Lung microvascular endothelial cell (primary cell): Measurements from ENCODE around the gene RFPL3. TPM values are rescaled to one million over a fixed set of nuclear protein-coding genes. Genes with fewer than 3 reads are reported as not detected.
A peak's percentile ranks its signal among the peaks of the same experiment; 100 is the strongest.
"Not testable (repeated sequence)": the region's sequence is repeated elsewhere in the genome, so short reads cannot be mapped to it uniquely, and the experiment has no call there.

ENCODE experiments used
- DNase-seq, 2 donors: peaks; one replicate each; pipeline versions ENCODE4 v3.0.0 to v3.0.0-alpha.2; 2010; ENCODE audit warnings: low read depth in 2 of 2
- total RNA-seq: library from RNA; depleted of rRNA; stranded (reverse); fragments of >200 nt; gene quantifications from 2 replicates; pipeline ENCODE4 v1.2.1, GENCODE V29; 2014

The RFPL3 gene
- total RNA-seq = not detected in 2 replicates

DNA sequence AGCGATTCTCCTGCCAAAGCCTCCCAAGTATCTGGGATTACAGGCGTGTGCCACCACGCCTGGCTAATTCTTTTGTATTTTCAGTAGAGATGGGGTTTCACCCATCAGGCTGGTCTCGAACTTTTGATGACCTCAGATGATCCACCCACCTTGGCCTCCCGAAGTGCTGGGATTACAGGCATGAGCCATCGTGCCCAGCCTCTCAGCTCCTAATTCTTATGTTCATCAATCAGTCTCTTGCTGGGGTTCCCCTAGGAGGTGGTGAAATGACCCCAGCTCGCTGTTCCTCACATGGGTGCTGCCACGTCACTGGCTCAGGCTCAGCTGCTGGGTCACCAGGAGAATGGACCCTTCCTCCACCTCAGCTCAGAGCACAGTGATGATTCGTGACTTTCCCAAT, at the start of gene RFPL3:
Gene RFPL3 (plus strand): TSS at position 301 of the 400 bp plus-strand sequence. CDS start 205 bp downstream, outside the sequence.
- DNase-seq = not testable (repeated sequence)

DNA sequence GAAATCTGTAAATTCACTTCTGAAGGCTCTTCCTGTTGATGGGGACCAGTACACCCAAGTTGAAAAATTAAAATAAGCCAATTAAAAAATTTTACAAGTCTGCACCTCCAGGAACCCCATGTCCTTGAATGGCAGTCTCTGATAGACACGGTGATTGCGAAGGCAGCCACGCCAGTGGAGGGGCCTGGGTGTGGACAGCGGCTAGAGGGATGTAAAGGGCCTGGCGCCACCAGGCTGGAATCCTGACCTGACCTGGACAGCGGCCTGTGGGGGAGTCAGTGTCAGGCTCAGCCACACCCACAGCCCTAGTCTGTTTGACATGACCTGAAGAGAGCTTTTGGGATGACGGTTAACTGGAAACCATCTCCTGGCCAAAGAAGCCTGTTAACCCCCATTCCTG, 49.5 kb upstream of the RFPL3 start:
- no peak for DNase-seq

DNA sequence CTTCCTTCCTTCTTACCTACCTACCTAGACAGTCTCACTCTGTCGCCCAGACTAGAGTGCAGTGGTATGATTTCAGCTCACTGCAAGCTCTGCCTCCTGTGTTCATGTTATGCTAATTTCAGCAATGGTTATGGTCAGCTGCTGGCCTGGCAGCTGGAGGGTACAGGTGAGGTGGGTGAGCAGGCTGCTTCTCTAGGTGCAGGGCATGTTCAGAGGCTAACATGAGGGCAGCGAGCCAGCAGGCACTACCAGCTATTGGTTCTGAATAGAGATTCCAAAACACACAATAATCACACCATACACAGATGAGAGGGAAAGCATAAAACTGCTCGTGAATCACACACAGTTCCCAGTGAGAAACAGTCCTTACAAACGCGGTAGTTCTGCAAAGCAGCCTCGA, 48.7 kb upstream of the RFPL3 start:
- DNase-seq = no peak

DNA sequence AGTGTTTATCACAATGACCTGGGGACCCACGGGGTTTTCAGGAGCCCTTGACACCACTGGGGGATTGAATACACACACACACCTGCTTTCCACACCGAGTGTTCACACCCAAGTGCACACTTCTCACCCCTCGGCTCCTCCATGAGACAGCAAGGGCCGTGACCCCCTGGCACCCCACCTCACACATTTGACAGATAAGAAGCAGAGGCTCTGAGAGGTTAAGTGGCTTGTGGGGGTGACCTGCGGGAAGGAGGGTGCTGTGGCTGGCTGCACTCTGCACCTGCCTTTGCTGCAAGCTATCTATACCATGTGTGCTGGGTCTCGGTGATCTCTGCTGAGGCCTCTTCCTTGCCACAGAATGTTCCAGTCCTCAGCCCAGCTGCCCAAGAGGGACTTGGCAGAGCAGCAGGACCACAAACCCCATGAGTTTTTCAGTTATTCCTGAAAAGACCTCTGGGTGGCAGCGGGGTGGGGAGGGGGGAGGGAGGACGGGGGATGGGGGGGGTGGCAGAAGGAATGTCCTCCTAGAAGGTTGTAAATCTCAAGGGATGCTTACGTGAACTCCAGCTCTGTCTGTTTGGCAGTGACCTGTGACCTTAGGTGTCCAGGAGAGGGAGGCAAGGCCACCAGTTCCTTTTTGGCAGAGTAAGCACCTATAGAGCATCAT, 47.9 kb upstream of the RFPL3 start:
- DNase-seq = no peak

DNA sequence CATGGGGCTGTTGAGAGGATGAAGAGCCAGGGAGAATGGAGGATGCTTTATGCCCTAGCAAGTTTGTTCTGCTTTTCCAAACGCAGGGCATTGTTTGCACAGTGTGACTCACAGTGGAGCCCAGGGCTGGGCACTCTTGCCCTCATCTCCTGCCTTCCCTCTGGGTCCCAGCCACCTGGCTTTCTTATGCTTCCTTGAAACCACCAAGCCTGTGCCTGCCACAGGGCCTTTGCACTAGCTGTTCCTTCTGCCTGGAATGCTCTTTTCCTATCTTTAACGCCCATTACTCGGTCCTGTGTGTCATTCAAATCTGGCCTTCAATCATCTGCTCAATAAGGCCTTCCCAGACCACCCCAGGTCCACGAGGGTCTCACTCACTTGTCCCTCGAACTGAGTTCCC, 46.9 kb upstream of the RFPL3 start:
- no peak for DNase-seq

DNA sequence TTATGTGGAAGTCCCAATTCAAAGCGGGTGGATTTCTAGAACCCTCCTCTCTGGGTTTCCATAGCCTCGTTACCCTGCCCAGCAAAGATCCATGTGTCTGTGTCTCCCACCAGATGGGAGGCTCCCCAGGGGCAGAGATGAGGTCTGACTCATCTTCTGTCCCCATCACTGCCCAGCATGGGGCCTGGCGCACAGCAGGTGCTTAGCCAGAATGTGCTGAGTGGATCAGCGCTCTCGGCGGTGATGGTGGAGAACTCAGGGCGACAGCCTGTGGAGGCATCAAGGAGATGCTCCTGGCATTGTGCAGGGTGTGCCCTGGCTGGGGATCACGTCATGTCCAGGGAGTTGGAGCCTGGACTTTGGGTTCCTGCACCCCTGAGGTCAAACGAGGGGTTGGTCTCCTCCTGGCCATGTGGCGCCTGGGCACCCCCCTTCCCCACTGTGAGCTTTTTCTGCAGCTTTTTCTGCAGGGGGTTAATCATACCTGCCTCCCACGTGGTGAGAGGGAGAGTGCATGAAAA, 46.1 kb upstream of the RFPL3 start:
- DNase-seq = no peak

DNA sequence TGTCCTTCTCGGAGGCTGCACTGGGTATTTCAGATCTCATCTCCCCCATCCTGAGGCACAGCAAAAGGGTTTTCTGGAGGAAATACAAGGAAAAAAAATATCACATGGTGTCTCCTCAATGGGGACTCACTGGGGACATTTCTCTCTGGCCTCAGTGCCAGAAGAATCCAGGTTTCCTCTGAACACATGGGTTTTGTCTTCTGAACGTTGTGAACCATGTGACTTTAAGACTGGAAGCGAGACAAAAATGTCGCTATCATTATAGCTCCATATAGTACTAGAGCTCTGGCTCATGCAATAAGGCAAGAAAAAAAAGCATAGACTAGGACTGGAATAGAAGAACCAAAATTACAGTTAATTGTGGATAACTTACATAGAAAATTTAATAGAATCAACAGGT, 44.9 kb upstream of the RFPL3 start:
- no peak for DNase-seq

DNA sequence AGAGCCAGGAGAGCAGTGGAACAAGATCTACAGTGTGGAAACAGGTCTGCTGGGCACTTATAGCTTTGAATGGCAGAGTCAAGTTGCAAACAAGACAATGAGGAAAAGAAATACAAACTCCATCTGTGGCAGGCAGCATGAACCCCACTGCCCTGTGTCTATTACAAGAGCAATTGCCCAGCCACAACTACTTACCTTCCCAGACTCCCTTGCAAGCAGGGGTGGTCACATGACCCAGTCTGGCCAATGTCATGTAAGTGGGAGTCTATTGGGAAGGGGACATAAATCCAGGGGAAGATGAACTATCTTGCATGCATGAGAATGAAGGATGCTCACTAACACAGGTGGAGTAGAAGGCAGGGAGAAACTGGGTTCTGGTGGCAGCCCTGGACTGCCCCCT, 44.1 kb upstream of the RFPL3 start:
- DNase-seq = no peak

DNA sequence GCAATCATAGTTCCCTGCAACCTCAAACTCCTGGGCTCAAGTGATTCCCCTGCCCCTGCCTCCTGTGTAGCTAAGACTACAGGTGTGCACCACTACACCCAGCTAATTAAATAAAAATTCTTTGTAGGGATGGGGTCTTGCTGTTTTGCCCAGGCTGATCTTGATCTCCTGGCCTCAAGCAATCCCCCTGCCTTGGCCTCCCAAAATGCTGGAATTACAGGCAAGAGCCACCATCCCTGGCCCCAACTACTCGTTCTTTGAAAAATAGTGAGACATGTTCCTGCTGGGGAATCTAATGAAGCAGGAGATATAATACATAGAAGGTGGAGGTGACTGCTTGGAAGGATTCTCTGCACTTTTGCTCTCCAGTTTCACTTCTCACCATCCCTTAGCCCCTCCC, 40.1 kb upstream of the RFPL3 start:
- DNase-seq = no peak

DNA sequence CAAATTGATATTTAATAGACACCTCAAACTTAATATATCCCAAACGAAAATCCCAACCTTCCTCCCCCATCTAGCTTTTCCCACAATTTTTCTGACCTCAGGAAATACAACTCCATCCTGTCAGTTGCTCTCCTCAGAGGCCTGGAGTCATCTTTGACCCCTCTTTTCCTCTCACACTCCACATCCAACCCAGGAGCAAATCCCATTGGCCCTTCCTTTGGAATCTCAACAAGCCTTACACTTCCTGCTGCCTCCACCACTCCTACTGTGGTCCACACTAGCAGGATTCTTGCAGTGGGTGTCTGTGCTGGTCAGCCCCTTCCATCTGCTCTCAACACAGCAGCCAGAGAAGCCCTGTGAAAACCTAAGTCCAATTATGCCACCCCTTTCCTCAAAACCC, 39.3 kb upstream of the RFPL3 start:
- DNase-seq = peak; percentile 25 to 89

DNA sequence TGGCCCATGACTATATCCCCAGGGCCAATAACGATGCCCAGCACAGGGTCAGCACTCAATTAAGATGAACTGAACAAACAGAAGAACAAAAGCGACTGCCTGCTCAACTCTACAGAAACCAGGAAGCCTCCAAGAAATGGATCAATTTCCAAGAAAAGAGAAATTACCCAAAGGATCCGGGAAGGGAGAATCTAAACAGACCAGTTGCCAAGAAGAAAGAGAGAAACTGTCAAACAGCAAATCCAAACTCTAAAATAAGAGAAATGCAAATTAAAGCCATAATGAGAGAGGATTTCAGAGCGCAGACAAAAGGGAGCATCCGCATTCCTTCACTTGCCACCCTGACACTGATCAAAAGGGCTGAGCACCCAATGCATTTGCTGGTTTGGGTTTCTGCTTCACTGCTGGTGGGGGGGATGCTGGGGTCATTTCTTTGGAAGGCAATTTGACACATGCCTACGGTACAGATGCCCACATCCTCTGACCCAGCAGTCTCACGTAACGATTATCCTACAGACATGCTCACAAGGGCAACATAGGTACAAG, 37.7 kb upstream of the RFPL3 start:
- no peak for DNase-seq

DNA sequence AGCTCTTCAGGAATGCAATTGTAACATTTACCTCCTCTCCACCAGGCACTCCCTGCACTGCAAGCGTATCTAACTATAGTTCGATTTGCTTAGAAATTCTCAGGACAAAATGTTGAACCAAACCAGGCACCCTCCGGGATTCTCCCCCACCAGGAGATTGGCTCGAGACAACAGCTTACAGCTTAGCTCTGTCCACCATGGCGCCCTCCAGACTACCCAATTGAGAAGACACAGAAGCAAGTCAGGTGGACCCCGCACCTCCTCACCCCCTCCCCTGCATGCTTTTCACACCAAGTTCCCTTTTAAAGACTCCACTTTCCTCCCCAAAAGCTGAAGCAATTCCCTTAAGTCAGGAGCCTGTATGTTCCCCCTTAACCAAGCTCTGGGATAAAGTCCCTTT, 34.7 kb upstream of the RFPL3 start:
- DNase-seq = no peak

DNA sequence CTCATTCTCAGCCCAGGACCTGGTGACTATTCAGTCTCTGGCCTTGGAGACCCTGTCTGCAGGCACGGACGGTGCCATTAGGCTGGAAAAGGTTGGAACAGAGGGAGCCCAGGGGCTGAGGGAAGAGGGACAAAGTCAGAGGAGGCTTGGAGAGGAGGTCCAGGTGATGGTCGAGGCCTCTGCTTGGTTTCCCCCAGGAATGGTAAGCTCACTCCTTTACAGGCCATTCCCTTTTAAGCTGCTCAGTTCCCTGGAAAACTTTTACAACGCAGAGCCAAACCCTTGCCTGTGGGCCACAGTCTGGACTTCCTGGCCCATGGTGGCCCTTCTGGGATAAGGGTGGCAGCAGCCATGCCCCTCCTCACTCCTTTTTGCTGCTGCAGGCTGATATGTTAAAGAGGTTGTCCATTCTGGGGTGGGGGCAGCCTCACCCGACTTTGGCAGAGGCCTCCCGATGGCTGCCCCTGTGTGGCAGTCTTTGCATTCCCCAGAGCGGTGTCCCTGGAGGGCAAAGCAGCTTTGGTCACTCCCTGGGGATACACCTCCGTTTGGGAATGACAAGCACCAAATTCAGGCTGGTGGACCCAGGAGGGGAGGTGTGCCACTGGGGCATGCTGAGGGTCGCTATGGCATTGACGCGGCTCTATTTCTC, 34.0 kb upstream of the RFPL3 start:
- no peak for DNase-seq

DNA sequence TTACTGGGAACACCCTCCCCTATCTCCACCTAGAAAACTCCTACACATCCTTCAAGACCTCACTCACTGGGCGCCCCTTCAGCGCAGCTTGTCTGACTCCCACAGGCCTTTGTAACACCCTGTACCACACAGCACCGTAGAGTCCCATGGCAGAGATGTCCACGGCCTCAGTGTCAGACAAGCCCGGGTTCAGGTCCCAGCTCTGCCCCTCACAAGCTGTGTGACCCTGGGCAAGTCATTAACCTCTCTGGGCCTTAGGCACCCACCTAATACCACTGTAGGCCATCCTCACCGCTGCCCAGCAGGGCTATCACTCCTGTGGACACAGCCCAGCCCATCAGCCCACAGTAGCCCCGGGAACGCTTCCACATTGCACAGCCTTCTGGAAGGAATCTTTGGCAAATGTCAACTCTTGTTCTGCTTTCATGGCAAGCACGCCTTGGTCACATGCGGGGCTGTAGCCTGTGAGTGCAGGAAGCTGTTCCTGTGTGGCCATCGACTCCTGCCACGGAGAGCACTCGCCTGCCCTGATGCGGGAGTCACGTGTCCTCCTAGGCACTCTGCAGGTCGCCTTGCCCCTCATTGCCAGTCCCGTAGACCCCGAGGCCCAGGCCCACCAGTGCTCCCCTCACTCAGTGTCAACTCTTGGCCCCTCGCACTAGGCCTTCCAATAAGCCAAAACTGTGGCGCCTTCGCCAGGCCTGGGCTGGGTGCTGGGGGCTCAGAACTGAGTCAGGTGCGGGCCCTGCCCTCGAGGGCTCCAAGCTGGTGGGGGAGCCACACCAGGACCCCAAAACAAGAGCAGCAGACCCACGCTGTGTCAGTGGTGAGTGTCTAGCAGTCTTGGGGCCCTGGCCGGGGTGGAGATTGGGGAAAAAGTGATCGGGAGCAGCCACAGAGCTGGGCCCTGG, 32.9 kb upstream of the RFPL3 start:
- no peak for DNase-seq

DNA sequence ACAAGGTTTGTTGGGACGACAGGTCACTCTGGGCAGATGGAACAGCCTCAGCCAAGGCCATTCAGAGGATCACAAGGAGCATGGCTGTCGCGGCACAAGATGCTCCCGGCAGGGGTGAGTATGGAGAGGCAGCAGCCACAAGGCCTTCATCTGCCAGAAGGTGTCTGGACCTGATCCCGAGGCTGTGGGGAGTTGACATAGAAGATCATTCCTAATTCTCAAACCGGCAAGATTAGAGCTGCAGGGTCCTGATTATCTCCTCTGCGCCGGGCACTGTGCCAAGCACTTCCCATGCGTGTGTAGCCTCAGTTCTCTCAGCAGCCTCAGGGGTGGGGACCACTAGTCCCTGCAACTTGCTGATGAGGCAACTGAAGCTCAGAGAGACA, 32.3 kb upstream of the RFPL3 start:
- peak in 1 of 2 donors; percentile 35 for DNase-seq

DNA sequence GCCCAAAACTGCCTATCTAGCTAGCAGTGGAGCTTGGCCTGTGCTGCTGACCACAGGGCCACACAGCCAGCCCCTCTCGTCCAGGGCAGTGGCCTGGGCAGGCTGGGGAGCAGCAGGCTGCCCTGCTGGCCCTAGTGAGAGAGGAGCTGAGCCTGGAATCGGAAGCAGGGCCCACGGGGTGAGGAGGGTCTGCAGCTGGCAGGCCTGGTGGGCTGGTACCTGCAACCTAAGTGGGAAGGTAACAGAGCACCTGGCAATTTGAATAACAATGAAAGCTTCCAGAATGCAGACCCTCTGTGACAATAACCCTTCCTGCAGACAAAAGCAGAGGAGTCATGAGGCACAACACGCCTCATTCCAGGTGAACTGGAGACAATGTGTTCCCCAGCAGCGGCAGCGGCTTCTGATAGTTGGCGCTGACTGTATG, 31.8 kb upstream of the RFPL3 start:
- no peak for DNase-seq

DNA sequence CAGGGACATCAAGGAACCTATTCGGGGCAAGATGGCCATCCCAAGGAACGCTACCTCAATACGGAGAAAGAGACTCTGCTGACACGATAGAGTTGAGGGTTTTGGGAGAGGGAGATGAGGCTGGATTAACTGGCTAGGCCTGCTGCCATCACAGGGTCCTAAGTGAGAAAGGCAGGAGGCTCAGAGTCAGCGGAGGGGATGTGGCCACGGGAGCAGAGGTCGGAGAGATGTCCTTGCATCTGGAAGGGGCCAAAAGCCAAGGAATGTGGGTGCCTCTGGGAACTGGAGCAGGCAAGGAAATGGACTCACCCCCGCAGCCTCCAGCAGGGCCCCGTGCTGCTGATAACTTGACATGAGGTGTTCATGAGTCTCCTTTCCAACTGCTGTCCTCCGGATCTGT, 31.0 kb upstream of the RFPL3 start:
- no peak for DNase-seq

DNA sequence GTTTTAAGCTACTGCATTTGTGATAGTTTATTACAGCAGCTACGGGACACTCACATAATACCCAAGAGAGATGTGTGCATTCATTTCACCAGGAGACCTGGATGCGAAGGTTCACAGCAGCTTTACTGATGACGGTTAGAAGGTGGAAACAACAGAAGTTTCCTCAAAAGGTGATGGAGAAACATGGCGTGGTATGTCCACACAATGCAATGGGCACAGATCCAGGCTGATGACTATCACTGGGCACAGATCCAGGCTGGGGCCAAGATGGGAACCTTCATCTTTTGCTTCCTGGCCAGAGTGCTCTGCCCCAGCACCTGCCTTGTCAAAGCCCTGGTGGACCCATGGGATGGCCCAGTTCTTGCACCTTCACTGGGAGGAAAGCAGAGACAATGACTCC, 30.6 kb upstream of the RFPL3 start:
- peak; percentile 77 to 81 for DNase-seq

DNA sequence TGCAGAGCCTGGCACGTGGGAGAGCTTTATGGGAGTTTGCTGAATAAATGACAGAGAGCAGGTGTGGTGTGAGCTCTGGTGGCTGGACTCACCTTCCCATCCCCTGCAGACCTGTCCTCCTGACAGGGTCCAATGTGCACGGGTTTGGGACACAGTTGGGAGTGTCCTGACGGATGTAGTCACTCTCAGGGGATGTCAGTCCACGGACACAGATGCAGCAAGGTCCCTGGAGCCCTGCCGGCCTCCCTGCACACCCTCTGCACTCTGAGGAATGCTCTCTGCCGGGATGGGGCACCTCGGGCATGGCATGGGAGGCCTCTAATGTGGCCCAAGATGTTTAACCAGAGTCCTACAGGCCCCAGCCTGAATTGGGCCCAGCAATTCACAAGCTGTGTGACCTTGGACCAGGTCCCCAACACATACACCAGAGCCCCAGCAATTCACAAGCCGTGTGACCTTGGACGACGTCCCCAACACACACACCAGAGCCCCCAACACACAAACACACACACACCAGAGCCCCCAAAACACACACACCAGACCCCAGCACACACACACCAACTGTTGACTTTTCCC, 30.0 kb upstream of the RFPL3 start:
- no peak for DNase-seq

DNA sequence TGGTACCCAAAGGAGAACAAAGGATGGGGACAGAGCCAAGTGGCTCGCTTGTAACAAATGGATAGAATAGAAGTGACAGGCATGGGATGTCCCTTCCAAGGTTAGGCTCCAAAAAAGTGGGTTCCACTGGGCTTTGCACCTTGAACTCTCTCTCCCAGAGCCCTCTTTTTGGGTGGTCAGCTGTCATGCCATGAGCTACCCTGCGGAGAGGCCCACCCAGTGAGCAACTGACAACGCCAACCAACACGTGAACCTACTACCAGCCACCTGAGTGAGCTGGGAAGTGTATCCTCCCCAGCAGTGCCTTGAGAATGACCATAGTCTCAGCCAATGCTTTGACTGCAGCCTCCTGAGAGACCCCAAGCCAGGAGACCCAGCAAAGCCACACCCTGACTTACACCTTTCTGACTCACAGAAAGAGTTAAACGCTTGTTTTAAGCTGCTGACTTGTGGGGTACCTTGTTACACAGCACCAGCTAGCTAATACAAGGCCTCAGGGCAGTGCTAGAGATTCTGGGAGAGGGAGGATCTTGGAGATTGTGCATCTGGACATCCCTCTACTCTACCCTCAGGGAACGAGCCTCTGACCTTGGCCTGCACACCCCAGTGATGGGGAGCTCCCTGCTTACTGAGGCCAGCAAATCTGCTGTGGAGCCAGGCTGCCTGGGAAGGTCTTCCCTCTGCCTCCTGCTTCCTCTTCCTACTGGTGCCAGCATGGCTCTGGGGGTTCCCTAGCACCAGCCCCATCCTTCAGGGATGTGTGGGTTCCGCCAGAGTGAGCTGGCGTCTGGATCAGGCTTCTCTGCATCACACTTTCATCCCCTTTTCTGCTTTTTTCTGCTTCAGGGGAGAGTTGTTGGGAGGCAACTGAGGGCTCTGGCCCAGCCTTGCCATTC, 29.1 kb upstream of the RFPL3 start:
- DNase-seq = no peak
